Choroid plexus epithelial cell (primary cell): ENCODE data around the gene RASGRP2.

ENCODE experiments used
- DNase-seq: peaks from one replicate; pipeline ENCODE4 v3.0.0-alpha.2; 2010; ENCODE audit warnings: low read depth
- H3K4me3 ChIP-seq: 2 replicates; pipeline ENCODE4 v1.5.1; 2011; ENCODE audit warnings: low read depth, mild to moderate bottlenecking, control low read depth, low read length, moderate library complexity
- TF ChIP-seq, protein P1 (sequence below): conservative IDR thresholded peaks from 2 replicates; pipeline ENCODE4 v1.5.1; 2011; ENCODE audit warnings: low read depth, mild to moderate bottlenecking, control low read depth, inconsistent platforms, low read length, moderate library complexity

The RASGRP2 gene

DNA sequence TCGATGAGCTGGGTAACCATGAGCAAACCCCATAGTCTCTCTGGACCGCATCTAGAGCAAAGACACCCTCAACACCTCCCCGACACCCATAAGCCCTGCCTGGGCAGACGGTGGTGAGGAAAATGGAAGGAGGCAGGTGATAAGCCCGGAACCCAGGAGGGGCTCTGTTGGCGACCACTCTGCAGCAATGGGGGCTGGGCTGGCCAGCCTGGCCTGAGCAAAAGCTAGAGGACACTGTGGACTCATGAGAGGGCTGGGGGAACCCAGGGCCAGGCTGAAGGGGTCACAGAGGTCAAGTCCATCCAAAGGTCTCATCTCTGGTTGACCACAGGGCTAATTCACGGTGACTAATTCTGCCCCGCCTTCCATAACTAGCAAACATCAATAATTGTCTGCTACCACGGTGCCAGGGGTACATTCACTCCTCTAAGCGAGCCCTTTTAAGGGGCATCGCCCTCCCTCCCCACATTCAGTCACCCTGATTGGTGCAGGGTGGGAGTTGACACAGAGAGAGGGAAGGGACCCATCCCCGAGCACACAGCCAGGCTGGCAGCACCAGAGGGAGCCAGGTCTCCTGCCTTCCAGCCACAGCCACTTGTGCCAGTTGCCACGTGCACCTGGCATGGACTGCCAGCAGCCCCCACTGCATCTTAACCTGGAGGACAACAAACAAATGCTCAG is 11.9 kb upstream of the RASGRP2 start:
- DNase-seq: no peak
- no peak overlapping the region for H3K4me3 ChIP-seq
- TF ChIP-seq, protein P1, sequence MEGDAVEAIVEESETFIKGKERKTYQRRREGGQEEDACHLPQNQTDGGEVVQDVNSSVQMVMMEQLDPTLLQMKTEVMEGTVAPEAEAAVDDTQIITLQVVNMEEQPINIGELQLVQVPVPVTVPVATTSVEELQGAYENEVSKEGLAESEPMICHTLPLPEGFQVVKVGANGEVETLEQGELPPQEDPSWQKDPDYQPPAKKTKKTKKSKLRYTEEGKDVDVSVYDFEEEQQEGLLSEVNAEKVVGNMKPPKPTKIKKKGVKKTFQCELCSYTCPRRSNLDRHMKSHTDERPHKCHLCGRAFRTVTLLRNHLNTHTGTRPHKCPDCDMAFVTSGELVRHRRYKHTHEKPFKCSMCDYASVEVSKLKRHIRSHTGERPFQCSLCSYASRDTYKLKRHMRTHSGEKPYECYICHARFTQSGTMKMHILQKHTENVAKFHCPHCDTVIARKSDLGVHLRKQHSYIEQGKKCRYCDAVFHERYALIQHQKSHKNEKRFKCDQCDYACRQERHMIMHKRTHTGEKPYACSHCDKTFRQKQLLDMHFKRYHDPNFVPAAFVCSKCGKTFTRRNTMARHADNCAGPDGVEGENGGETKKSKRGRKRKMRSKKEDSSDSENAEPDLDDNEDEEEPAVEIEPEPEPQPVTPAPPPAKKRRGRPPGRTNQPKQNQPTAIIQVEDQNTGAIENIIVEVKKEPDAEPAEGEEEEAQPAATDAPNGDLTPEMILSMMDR: no peak

- H3K4me3 ChIP-seq: no peak overlapping the region
- DNase-seq: no peak
- TF ChIP-seq, protein P1: no peak
Observed at GRCh38 chr11:64754919-64755662, 11.1 kb upstream of the RASGRP2 start.

- DNase-seq: no peak
- TF ChIP-seq, protein P1: no peak
- H3K4me3 ChIP-seq: no peak overlapping the region
Observed at GRCh38 chr11:64754124-64754918, 10.4 kb upstream of the RASGRP2 start.

DNA sequence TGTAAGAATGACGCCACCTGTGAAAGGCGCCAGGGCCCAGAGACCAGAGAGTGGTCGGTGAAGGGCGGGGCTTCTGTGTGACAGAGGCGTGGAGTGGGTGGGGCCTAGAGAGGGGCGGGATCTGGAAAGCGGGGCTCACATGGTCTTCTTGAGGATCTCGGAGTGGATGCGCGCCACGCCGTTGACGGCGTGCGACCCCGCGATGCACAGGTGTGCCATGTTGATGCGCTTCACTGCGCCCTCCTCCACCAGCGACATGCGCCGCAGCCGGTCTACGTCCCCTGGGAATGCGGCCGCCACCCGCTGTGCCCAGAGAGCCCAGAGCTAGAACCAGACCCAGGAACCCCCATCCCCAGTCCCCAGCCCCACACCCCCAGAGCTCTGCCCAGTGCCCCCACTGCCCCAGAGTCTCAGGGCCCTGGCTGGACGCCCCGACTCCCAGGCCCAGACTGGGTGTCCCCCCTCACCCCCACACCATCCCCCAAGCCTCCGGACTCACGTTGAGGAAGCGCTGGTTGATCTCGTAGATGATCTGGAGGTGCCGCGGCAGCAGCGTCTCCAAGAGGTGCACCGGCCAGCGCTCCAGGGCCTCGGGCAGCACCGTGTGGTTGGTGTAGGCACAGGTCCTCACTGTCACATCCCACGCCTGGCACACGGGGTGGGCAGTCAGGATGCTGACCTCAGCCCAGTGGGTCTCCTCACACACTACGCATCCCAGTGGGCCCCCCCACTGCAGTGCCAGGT is 9.6 kb upstream of the RASGRP2 start:
- TF ChIP-seq, protein P1: no peak
- H3K4me3 ChIP-seq: no peak overlapping the region

GRCh38 chr11:64753019-64753379 is 9.1 kb upstream of the RASGRP2 start:
- TF ChIP-seq, protein P1: no peak
- no peak overlapping the region for H3K4me3 ChIP-seq
- no peak for DNase-seq

More for the DNA sequence above, 9.6 kb upstream of the RASGRP2 start:
- DNase-seq: no peak

DNA sequence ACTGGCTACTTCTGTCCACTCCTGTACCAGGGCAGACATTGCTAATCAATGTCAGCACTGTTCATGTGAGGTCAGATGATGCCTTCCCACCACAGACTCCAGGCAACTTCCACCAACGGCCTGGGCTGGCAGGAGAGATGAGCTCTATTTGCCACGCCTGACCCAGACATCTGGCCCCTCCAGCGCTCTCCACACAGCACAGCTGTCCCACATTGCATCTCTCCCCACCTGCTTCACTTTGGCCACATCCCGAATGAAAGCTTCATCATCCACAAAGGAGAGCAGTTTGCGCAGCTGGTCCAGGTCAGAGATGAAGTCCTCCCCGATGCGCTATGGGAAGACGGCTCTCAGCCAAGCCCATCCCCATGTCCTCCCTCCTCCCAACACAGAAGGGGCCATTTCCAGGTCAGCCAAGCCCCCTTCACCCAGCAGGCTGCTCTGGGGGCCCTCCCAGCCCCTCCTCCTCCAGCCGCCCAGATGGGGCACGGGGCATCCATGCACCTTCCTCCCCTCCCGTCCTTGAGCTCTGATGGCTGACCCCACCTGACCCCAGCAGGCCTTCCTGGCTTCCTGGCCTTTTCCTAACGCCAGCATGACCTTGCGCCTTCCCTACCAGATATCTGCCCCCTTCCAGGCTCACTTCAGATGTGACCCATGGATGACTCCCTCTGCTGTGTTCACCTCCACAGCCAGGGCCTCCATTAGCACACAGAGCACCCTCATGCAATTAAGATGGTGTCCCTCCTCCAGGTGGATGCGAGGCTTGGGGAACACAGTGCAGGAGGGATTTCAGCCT is 8.4 kb upstream of the RASGRP2 start:
- no peak overlapping the region for H3K4me3 ChIP-seq
- TF ChIP-seq, protein P1: no peak
- no peak for DNase-seq
